ENCODE results near the gene NPAS4. TPM values are rescaled to one million over a fixed set of nuclear protein-coding genes. Genes with fewer than 3 reads are reported as not detected.
"Not testable (repeated sequence)": the region's sequence is repeated elsewhere in the genome, so short reads cannot be mapped to it uniquely, and the experiment has no call there.

Gene NPAS4
- total RNA-seq, 4 donors from 2014 or later, result not detected

DNA sequence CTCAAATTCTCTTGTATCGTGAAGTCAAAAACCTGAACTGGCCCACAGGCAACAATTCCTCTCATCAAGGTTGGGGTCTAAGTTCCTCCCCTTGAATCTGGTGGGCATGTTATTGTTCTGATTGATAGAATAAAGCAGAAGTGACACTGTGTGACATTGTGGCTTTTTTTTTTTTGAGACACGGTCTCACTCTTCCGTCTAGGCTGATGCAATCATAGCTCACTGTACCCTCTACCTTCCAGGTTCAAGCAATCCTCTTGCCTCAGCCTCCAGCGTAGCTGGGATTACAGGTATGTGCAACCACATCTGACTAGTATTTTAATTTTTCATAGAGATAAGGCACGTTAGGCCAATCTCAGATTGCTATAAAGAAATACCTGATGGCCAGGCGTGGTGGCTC, 37.0 kb downstream of the NPAS4 start:
- Histone ChIP-seq H3K4me1 (no peaks in the 10 kb centered on the region), H3K27me3 (no peaks in the 10 kb centered on the region), H3K9me3 (no peaks in the 10 kb centered on the region), H3K27ac (no peak overlapping the region), H3K4me3 (no peak overlapping the region), H3K36me3 (no peaks in the 10 kb centered on the region)
- 87% methylated on average over 6 of the region's 6 CpGs for WGBS
- no peak for TF ChIP-seq POLR2AphosphoS5 (IDR thresholded peaks at IDR 0.05)
- DNase-seq (ENCODE audit: low spot score in 2 of 2), result no peak

- no peak for TF ChIP-seq POLR2AphosphoS5 (IDR thresholded peaks at IDR 0.05)
- TF ChIP-seq POLR2A (IDR thresholded peaks at IDR 0.05), result no peak
- no peak for TF ChIP-seq EP300 (IDR thresholded peaks at IDR 0.05)
- TF ChIP-seq, protein P1, sequence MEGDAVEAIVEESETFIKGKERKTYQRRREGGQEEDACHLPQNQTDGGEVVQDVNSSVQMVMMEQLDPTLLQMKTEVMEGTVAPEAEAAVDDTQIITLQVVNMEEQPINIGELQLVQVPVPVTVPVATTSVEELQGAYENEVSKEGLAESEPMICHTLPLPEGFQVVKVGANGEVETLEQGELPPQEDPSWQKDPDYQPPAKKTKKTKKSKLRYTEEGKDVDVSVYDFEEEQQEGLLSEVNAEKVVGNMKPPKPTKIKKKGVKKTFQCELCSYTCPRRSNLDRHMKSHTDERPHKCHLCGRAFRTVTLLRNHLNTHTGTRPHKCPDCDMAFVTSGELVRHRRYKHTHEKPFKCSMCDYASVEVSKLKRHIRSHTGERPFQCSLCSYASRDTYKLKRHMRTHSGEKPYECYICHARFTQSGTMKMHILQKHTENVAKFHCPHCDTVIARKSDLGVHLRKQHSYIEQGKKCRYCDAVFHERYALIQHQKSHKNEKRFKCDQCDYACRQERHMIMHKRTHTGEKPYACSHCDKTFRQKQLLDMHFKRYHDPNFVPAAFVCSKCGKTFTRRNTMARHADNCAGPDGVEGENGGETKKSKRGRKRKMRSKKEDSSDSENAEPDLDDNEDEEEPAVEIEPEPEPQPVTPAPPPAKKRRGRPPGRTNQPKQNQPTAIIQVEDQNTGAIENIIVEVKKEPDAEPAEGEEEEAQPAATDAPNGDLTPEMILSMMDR (IDR thresholded peaks at IDR 0.05), result no peak
- no peak for DNase-seq (ENCODE audit: low spot score in 2 of 2)
Observed at GRCh38 chr11:66459138-66459778, 38.4 kb downstream of the NPAS4 start.

GRCh38 chr11:66462010-66462409, 41.2 kb downstream of the NPAS4 start:
- no peak overlapping the region for H3K4me3 ChIP-seq
- no peaks in the 10 kb centered on the region for H3K27me3 ChIP-seq
- DNase-seq (ENCODE audit: low spot score in 2 of 2), result no peak
- peaks cover 11% of the 10 kb centered on the region for H3K4me1 ChIP-seq
- no peaks in the 10 kb centered on the region for H3K9me3 ChIP-seq
- no peaks in the 10 kb centered on the region for H3K36me3 ChIP-seq
- no peak overlapping the region for H3K27ac ChIP-seq
- TF ChIP-seq EP300 (IDR thresholded peaks at IDR 0.05), result no peak
- TF ChIP-seq, protein P1 (IDR thresholded peaks at IDR 0.05), result no peak
- no peak for TF ChIP-seq POLR2AphosphoS5 (IDR thresholded peaks at IDR 0.05)

More at GRCh38 chr11:66459138-66459778, 38.4 kb downstream of the NPAS4 start:
- Histone ChIP-seq H3K4me1 (no peaks in the 10 kb centered on the region), H3K36me3 (no peaks in the 10 kb centered on the region), H3K4me3 (no peak overlapping the region), H3K9me3 (no peaks in the 10 kb centered on the region), H3K27me3 (no peaks in the 10 kb centered on the region), H3K27ac (no peak overlapping the region)
- 80% methylated on average over 5 of the region's 5 CpGs for WGBS

GRCh38 chr11:66462911-66463310, 42.1 kb downstream of the NPAS4 start:
- H3K36me3 ChIP-seq, result no peaks in the 10 kb centered on the region
- no peak overlapping the region for H3K4me3 ChIP-seq
- H3K27ac ChIP-seq, result no peak overlapping the region
- DNase-seq (ENCODE audit: low spot score in 2 of 2), result no peak
- H3K4me1 ChIP-seq, result peaks cover 18% of the 10 kb centered on the region
- 89% methylated on average over 3 of the region's 3 CpGs for WGBS
- TF ChIP-seq, protein P1 (IDR thresholded peaks at IDR 0.05), result no peak
- TF ChIP-seq POLR2AphosphoS5 (IDR thresholded peaks at IDR 0.05), result no peak
- no peak for TF ChIP-seq EP300 (IDR thresholded peaks at IDR 0.05)
- no peak for TF ChIP-seq POLR2A (IDR thresholded peaks at IDR 0.05)
- H3K9me3 ChIP-seq, result no peaks in the 10 kb centered on the region
- no peaks in the 10 kb centered on the region for H3K27me3 ChIP-seq

- H3K36me3 ChIP-seq; DNase-seq (ENCODE audit: low spot score in 2 of 2); H3K27me3 ChIP-seq; H3K9me3 ChIP-seq; H3K4me3 ChIP-seq; H3K27ac ChIP-seq: not testable (repeated sequence)
- WGBS, result 84% methylated on average over 5 of the region's 5 CpGs
- H3K4me1 ChIP-seq, result peaks cover 22% of the 10 kb centered on the region
Observed at GRCh38 chr11:66464116-66464515, 43.3 kb downstream of the NPAS4 start.

DNA sequence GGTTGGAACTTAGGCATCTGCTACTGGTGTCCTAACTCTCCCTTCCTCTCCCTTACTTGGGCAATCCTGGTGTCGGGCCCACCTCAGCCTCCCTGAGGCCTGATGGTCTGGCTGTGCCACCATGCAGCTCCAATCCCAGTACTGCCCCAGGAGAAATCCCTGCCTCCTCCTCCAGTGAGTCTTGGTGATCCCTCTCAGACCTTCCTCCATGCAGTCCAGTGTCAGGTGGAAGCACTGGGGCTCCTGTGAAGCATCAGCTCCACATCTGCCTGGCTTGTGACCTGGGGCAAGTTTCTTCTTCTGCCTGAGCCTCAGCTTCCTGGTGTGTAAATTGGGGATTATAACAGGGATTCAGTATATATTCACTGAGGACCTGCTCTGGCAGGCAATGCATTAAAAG, 44.1 kb downstream of the NPAS4 start:
- no peak overlapping the region for H3K4me3 ChIP-seq
- peaks cover 22% of the 10 kb centered on the region for H3K4me1 ChIP-seq
- TF ChIP-seq, protein P1 (IDR thresholded peaks at IDR 0.05), result no peak
- no peak for TF ChIP-seq EP300 (IDR thresholded peaks at IDR 0.05)
- no peak for TF ChIP-seq POLR2AphosphoS5 (IDR thresholded peaks at IDR 0.05)
- no peak for TF ChIP-seq POLR2A (IDR thresholded peaks at IDR 0.05)
- no peak overlapping the region for H3K27ac ChIP-seq
- WGBS, result 86% methylated on average over 1 of the region's 1 CpG
- H3K27me3 ChIP-seq, result no peaks in the 10 kb centered on the region
- no peaks in the 10 kb centered on the region for H3K36me3 ChIP-seq
- no peak for DNase-seq (ENCODE audit: low spot score in 2 of 2)
- no peaks in the 10 kb centered on the region for H3K9me3 ChIP-seq
